B cell (primary cell): ENCODE results near the gene STUM.

Experiments
- EZH2 ChIP-seq: IDR thresholded peaks from 2 replicates; pipeline ENCODE4 v1.6.1; 2012; ENCODE audit warnings: borderline replicate concordance, low read depth, mild to moderate bottlenecking, moderate library complexity, low read length; ENCODE audit not compliant: insufficient read depth, poor library complexity, severe bottlenecking
- TF ChIP-seq, protein P1 (sequence below): fragments of 200-600 bp; IDR thresholded peaks from one replicate; pipeline ENCODE4 v1.8.0; 2022; ENCODE audit warnings: antibody characterized with exemption, mild to moderate bottlenecking

GRCh38 chr1:226641671-226642231, 93.2 kb downstream of the STUM start:
- TF ChIP-seq, protein P1, sequence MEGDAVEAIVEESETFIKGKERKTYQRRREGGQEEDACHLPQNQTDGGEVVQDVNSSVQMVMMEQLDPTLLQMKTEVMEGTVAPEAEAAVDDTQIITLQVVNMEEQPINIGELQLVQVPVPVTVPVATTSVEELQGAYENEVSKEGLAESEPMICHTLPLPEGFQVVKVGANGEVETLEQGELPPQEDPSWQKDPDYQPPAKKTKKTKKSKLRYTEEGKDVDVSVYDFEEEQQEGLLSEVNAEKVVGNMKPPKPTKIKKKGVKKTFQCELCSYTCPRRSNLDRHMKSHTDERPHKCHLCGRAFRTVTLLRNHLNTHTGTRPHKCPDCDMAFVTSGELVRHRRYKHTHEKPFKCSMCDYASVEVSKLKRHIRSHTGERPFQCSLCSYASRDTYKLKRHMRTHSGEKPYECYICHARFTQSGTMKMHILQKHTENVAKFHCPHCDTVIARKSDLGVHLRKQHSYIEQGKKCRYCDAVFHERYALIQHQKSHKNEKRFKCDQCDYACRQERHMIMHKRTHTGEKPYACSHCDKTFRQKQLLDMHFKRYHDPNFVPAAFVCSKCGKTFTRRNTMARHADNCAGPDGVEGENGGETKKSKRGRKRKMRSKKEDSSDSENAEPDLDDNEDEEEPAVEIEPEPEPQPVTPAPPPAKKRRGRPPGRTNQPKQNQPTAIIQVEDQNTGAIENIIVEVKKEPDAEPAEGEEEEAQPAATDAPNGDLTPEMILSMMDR: no peak
- no peak for TF ChIP-seq EZH2
